ENCODE measurements around the gene RITA1.

The RITA1 gene

GRCh38 chr12:113158439-113159203, 26.9 kb upstream of the RITA1 start:
- DNase-seq (ENCODE audit: low spot score) (no peak), ATAC-seq (ENCODE audit: low read depth) (no peak)
- no peak overlapping the region for H3K4me3 ChIP-seq (ENCODE audit: severe bottlenecking)
- H3K27ac ChIP-seq (ENCODE audit: poor library complexity, severe bottlenecking): no peak overlapping the region
- no peaks in the 10 kb centered on the region for H3K9me3 ChIP-seq (ENCODE audit: severe bottlenecking)
- peaks cover 10% of the 10 kb centered on the region for H3K27me3 ChIP-seq (ENCODE audit: insufficient read depth, poor library complexity, severe bottlenecking)
- no peak for TF ChIP-seq CTCF (IDR thresholded peaks at IDR 0.05; ENCODE audit: poor library complexity, severe bottlenecking)
- no peaks in the 10 kb centered on the region for H3K4me1 ChIP-seq (ENCODE audit: insufficient read depth, poor library complexity, severe bottlenecking)
- H3K36me3 ChIP-seq (ENCODE audit: low read depth): peaks cover 38% of the 10 kb centered on the region

GRCh38 chr12:113159937-113160336, 25.6 kb upstream of the RITA1 start:
- Histone ChIP-seq H3K9me3 (ENCODE audit: severe bottlenecking) (no peaks in the 10 kb centered on the region), H3K4me1 (ENCODE audit: insufficient read depth, poor library complexity, severe bottlenecking) (no peaks in the 10 kb centered on the region), H3K36me3 (ENCODE audit: low read depth) (peaks cover 48% of the 10 kb centered on the region), H3K4me3 (ENCODE audit: severe bottlenecking) (no peak overlapping the region), H3K27me3 (ENCODE audit: insufficient read depth, poor library complexity, severe bottlenecking) (no peaks in the 10 kb centered on the region), H3K27ac (ENCODE audit: poor library complexity, severe bottlenecking) (no peak overlapping the region)
- TF ChIP-seq CTCF (IDR thresholded peaks at IDR 0.05; ENCODE audit: poor library complexity, severe bottlenecking): no peak
- DNase-seq (ENCODE audit: low spot score) (no peak), ATAC-seq (ENCODE audit: low read depth) (no peak)

- ATAC-seq (ENCODE audit: low read depth) (peak; percentile 31; the same call in 1 of the 3 replicates), DNase-seq (ENCODE audit: low spot score) (no peak)
- H3K27me3 ChIP-seq (ENCODE audit: insufficient read depth, poor library complexity, severe bottlenecking): no peaks in the 10 kb centered on the region
- H3K4me1 ChIP-seq (ENCODE audit: insufficient read depth, poor library complexity, severe bottlenecking): no peaks in the 10 kb centered on the region
- no peaks in the 10 kb centered on the region for H3K9me3 ChIP-seq (ENCODE audit: severe bottlenecking)
- H3K4me3 ChIP-seq (ENCODE audit: severe bottlenecking): no peak overlapping the region
- TF ChIP-seq CTCF (IDR thresholded peaks at IDR 0.05; ENCODE audit: poor library complexity, severe bottlenecking): no peak
- H3K36me3 ChIP-seq (ENCODE audit: low read depth): peaks cover 62% of the 10 kb centered on the region
- no peak overlapping the region for H3K27ac ChIP-seq (ENCODE audit: poor library complexity, severe bottlenecking)
Measured at GRCh38 chr12:113161415-113162016, 24.0 kb upstream of the RITA1 start.

GRCh38 chr12:113162102-113163029, 23.2 kb upstream of the RITA1 start:
- ATAC-seq (ENCODE audit: low read depth): no peak
- Histone ChIP-seq H3K4me3 (ENCODE audit: severe bottlenecking) (no peak overlapping the region), H3K27me3 (ENCODE audit: insufficient read depth, poor library complexity, severe bottlenecking) (no peaks in the 10 kb centered on the region), H3K36me3 (ENCODE audit: low read depth) (peaks cover 70% of the 10 kb centered on the region), H3K4me1 (ENCODE audit: insufficient read depth, poor library complexity, severe bottlenecking) (no peaks in the 10 kb centered on the region), H3K9me3 (ENCODE audit: severe bottlenecking) (no peaks in the 10 kb centered on the region), H3K27ac (ENCODE audit: poor library complexity, severe bottlenecking) (no peak overlapping the region)
- TF ChIP-seq CTCF (IDR thresholded peaks at IDR 0.05; ENCODE audit: poor library complexity, severe bottlenecking): no peak
- no peak for DNase-seq (ENCODE audit: low spot score)
